GM19328 (cell line): Measurements from ENCODE around the gene ARHGAP26.

Source experiments
- ATAC-seq: cut with Tn5 transposase; IDR thresholded peaks from one replicate; pipeline ENCODE4 v1.9.1; 2021; ENCODE audit warnings: mild to moderate bottlenecking, moderate library complexity; ENCODE audit not compliant: unreplicated experiment

The ARHGAP26 gene

GRCh38 chr5:143229896-143230675, 459.9 kb downstream of the ARHGAP26 start:
- ATAC-seq, result peak; percentile 90

GRCh38 chr5:143230676-143230996, 460.5 kb downstream of the ARHGAP26 start:
- no peak for ATAC-seq

- ATAC-seq, result no peak
Measured at GRCh38 chr5:143231416-143231815, 461.2 kb downstream of the ARHGAP26 start.

- no peak for ATAC-seq
Measured at GRCh38 chr5:143231973-143232812, 462.0 kb downstream of the ARHGAP26 start.

GRCh38 chr5:143233031-143233430, 462.9 kb downstream of the ARHGAP26 start:
- ATAC-seq, result no peak

DNA sequence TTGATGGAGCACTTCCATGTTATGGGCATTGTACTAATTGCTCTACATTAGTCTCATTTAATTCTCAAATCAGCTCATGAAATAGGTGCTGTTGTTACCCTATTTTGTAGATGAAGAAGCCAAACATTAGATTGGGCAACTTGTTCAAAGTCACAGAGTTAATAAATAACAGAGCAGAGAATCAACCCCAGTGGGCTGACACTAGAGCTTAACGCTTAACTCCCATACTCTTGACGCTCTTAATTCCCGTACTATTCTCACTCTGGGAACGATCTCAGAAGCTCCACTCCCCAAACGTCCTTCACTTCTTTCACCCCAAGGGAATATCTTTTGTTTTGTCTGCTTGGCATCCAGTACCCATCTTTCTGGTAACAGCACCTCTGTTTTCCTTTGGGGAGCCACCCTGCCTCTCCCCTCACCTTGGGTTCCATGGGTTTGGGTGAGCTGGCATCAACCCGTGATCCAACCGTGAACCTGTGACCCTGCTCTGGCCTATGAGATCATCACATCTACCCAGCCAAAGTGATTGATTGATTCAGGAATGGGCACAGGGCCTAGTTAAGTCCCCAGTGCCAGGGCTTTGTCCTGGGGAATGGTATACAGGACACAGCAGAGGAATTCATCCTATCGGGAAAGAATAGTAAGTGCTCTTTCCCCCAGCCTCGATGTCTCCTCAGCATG, 464.1 kb downstream of the ARHGAP26 start:
- ATAC-seq, result no peak

DNA sequence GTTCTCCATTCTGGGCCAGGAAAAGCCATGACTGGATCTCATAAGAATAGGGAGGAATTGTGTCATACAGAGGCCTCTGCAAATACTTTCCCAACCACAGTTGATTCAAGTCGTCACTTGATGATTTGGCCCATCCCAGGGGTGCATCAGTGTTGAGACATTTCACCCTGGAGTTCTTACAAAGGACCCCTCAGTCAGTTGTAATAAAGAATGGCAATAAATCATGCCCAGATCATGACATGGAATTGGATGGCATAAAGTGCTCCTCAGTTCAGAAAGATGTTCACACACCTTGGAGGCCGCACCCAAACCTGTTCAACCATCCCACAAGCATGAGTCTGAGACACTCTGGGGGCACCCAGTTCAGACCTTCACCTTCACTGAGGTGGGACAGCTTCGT, 465.2 kb downstream of the ARHGAP26 start:
- no peak for ATAC-seq

- ATAC-seq, result no peak
Measured at GRCh38 chr5:143236682-143237081, 466.5 kb downstream of the ARHGAP26 start.

DNA sequence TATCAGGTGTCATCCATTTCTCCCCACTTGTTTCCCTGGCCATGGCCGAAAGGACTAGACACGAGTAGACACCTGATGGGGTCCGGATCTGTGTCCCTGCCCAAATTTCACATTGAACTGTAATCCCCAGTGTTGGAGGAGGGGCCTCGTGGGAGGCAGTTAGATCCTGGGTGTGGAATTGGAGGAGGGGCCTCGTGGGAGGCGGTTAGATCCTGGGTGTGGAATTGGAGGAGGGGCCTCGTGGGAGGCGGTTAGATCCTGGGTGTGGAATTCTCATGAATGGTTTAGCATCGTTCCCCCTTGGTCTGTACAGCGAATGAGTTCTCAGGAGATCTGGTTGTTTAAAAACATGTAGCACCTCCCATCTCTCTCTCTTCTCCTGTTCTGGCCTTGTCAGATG, 467.5 kb downstream of the ARHGAP26 start:
- ATAC-seq, result no peak

GRCh38 chr5:143238620-143239019, 468.4 kb downstream of the ARHGAP26 start:
- no peak for ATAC-seq

GRCh38 chr5:143239882-143240518, 469.8 kb downstream of the ARHGAP26 start:
- ATAC-seq, result no peak

DNA sequence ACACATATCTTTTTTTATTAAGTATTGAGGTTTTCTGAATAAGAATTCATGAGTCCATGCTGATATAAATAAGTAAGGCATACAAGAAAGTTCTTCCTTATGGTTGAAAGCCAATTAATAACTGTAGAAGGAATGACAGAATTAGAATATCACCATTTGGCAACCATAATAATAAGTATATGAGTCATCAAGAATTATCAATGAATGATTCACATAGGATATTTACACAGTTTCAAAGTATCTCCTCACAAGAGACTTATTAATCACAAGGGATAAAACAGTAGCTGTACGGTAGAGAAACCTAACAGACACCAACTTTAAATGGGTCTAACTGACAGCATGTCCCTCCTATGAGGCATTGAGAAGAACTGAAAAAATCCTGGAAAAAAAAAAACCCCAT, 471.7 kb downstream of the ARHGAP26 start:
- ATAC-seq, result no peak

DNA sequence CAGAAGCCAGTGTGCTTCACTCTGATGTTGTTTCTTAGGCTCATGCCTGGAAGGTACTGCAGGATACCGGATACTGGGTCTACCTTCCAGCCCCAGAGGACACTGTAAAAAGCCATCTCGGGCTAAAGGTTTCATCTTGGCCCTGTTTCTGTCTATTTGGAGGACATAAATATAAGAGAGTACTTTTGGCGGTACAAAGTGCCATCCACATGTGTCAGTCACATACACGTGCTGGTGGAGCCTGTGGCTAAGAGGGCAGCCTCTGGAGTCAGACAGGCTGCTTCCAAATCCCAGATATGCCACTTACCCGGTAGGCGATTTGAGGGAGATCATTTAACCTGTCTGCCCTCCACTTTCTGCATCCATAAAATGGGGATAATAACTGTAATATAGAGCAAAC, 472.9 kb downstream of the ARHGAP26 start:
- no peak for ATAC-seq

DNA sequence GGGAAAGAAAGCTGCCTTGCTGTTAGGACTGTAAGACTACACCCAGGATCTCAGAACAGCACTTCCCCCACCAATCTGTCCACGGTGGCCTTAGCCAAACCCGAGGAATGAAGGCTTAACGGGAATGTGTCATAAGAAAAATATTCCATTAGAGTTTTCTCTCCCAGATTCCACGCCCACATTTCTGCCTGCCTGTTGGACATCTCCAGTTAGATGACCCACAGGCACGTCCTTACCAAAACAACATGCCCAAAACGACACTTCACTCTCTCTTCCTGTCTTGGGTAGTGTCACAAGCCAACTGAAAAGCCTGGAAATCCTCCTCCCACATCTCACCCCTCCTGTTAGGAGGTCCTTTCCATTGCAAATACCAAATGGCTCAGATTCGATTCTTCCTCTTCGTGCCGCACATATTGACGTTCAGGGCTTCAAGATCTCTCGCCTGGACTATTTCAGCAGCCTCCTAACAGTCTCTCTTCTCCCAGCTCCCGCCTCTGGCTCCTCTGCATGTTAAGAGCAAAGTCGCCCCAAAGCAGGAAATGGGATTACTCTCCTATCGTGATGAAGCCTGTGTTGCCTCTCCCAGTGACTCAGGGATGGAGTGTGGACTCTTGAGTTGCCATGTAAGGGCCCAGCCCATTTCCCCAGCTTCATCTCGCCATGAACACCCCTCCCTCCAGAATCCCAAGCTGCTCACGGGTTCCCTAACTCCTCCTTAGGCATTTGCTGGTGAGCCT, 474.0 kb downstream of the ARHGAP26 start:
- ATAC-seq, result no peak

DNA sequence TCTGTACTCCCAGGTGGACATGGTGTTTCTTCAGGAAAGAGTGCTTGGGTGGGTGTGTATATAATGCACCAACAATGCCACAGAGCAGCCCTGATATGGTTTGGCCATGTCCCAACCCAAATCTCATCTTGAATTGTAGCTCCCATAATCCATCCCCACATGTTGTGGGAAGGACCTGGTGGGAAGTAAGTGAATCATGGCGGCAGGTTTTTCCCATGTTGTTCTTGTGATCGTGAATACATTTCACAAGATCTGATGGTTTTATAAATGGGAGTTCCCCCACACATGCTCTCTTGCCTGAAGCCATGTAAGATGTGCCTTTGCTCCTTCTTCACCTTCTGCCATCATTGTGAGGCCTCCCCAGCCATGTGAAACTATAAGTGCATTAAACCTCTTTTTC, 474.8 kb downstream of the ARHGAP26 start:
- ATAC-seq, result no peak

DNA sequence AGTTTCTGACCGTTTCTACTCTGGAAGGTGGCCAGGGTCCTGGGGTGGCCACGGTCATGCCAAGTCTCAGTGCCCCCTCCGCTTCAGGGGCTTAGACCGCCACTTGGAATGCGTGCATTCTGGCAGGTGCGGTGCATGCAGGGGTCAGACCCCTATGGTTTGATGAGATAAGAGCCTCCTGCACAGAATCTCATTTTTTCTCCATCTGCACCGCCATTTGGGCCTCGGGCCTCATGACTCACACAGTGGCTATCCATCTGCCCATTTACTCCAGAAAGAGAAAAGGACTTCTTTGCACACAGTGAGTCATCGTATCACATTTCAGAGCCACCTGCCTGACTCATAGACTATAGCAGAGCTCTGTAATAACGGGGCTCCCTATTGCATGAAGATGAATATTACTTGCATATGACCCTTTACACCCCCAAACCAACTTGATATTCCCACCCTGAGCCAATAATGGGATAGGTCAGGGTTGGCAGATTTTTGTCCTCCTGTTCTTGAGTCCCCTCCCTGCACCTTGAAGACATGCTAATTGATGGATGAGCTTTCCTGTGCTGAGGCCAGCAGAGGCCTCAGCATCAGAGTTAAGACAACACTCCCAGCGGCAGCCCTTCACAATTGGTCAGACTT, 475.9 kb downstream of the ARHGAP26 start:
- no peak for ATAC-seq

GRCh38 chr5:143247134-143247815, 477.1 kb downstream of the ARHGAP26 start:
- ATAC-seq, result no peak

GRCh38 chr5:143248391-143248790, 478.2 kb downstream of the ARHGAP26 start:
- no peak for ATAC-seq

DNA sequence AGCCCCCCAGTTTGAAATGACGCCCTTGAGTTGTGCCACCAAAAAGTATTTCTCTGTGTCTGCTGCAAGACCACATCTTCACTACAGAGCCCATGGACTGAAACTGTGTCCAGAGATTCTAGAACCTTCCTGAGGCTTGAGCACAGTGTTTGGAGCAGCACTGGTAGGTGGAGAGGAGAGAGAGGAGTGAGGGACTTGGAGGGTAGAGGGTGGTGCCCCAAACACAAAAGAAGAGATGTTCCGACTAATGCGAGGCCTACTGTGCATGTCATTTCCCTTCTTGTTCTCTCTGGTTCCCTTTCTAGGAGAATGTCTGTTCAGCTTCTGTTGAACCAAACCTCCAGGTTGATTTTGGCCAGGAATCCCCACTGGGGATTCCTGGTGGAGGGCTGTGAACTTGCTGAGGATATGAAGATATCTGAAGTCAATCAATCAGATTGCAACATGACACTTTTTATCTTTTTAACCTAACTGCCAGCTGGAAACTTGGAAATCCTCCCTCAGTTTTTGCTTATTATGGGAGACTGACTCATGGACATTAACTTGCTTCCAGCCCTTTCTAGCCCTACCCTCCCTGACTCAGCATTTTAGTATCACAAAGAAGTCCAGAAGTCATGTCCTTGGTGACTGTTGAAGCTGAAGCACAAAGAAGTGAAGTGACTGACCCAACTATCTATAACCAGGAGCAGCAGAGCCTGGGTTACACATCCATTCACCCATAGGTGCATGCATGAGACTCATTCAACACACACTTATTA, 478.8 kb downstream of the ARHGAP26 start:
- ATAC-seq, result no peak
